ENCODE data around the gene IL12RB1. TPM values are rescaled to one million over a fixed set of nuclear protein-coding genes. Genes with fewer than 3 reads are reported as not detected.

Gene IL12RB1
- total and polyA plus RNA-seq, 2 of the 13 experiments (the other 11 are each of a cell fraction or from before 2014, with no cell fraction given) = 0.03 to 0.04 TPM

DNA sequence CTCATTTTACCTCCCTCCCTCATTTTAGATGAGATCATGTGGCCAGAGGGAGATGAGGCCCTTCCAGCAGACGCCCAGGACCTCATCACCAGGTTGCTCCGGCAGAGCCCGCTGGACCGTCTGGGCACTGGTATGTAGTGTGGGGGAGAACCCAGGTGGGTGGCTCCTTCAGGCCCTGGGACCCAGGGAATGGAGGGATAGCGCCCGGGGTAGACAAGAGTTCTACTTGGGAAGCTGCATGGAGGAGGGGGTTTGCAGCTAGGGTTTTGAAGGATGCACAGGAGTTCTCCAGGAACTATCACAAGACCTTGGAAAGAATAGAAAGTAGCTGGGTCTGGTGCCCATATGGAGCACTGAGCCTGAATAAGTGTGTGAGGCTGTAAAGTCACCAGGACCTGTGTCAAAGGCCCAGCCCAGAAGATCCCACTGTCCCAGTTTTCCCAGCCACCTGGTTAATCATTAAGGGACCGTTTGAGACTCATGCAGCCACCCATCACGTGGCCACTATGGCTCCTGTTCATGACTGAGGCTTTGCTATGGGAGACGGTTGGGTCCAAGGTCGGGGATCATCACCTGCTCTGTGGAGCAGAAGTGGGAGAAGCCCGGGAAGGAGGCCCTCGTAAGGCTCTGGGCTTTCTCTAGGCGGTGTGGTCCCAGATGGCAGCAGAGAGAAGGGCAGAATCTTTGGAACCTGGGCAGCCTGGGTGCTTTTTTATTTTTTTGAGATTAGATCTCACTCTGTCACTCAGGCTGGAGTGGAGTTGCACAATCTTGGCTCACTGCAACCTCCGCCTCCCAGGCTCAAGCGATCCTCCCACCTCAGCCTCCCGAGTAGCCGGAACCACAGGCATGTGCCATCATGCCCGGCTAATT, 49.2 kb upstream of the IL12RB1 start (continued):
- no peak for TF ChIP-seq SOX6 (IDR thresholded peaks at IDR 0.05)
- peak; percentile 33; the same call in 1 of the 2 replicates for TF ChIP-seq SOX6 (CRISPR knock-in tag; IDR thresholded peaks at IDR 0.05)
- TF ChIP-seq, protein P1, sequence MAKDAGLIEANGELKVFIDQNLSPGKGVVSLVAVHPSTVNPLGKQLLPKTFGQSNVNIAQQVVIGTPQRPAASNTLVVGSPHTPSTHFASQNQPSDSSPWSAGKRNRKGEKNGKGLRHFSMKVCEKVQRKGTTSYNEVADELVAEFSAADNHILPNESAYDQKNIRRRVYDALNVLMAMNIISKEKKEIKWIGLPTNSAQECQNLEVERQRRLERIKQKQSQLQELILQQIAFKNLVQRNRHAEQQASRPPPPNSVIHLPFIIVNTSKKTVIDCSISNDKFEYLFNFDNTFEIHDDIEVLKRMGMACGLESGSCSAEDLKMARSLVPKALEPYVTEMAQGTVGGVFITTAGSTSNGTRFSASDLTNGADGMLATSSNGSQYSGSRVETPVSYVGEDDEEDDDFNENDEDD (CRISPR knock-in tag; IDR thresholded peaks at IDR 0.05; ENCODE audit: borderline replicate concordance) = peak; percentile 43; the same call in 1 of the 2 replicates
- TF ChIP-seq ZNF570 (CRISPR knock-in tag; IDR thresholded peaks at IDR 0.05; ENCODE audit: borderline replicate concordance) = no peak
- TF ChIP-seq, protein P2, sequence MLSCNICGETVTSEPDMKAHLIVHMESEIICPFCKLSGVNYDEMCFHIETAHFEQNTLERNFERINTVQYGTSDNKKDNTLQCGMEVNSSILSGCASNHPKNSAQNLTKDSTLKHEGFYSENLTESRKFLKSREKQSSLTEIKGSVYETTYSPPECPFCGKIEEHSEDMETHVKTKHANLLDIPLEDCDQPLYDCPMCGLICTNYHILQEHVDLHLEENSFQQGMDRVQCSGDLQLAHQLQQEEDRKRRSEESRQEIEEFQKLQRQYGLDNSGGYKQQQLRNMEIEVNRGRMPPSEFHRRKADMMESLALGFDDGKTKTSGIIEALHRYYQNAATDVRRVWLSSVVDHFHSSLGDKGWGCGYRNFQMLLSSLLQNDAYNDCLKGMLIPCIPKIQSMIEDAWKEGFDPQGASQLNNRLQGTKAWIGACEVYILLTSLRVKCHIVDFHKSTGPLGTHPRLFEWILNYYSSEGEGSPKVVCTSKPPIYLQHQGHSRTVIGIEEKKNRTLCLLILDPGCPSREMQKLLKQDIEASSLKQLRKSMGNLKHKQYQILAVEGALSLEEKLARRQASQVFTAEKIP (CRISPR knock-in tag; IDR thresholded peaks at IDR 0.05; ENCODE audit: borderline replicate concordance) = no peak
- TF ChIP-seq KDM1A (CRISPR knock-in tag; IDR thresholded peaks at IDR 0.05) = peak; percentile 78; the same call in 1 of the 2 replicates
- TF ChIP-seq POLR2AphosphoS2 (IDR thresholded peaks at IDR 0.05; ENCODE audit: low read depth, low read length) = no peak
- no peak for TF ChIP-seq NFKBIZ (CRISPR knock-in tag; IDR thresholded peaks at IDR 0.05)
- TF ChIP-seq ONECUT2 (CRISPR knock-in tag; IDR thresholded peaks at IDR 0.05) = no peak
- TF ChIP-seq MEF2D (CRISPR knock-in tag; IDR thresholded peaks at IDR 0.05) = no peak; the same call in 1 of the 2 replicates
- TF ChIP-seq ZSCAN25 (CRISPR knock-in tag; IDR thresholded peaks at IDR 0.05) = peak; percentile 42; the same call in 1 of the 2 replicates
- TF ChIP-seq CBX2 (IDR thresholded peaks at IDR 0.05; ENCODE audit: low read depth, low read length) = no peak
- TF ChIP-seq CBX2 (CRISPR knock-in tag; IDR thresholded peaks at IDR 0.05; ENCODE audit: low read depth) = no peak
- peak; percentile 86 for TF ChIP-seq HOXA3 (CRISPR knock-in tag; IDR thresholded peaks at IDR 0.05)
- TF ChIP-seq SATB2 (CRISPR knock-in tag; IDR thresholded peaks at IDR 0.05) = 0 out of 2 replicates have a peak, but pooled peaks have one; percentile 54
- 0 out of 2 replicates have a peak, but pooled peaks have one; percentile 30 for TF ChIP-seq ZNF572 (CRISPR knock-in tag; IDR thresholded peaks at IDR 0.05)
- TF ChIP-seq HNRNPLL (IDR thresholded peaks at IDR 0.05; ENCODE audit: low read depth, low read length, poor library complexity, severe bottlenecking) = no peak
- TF ChIP-seq, protein P3, sequence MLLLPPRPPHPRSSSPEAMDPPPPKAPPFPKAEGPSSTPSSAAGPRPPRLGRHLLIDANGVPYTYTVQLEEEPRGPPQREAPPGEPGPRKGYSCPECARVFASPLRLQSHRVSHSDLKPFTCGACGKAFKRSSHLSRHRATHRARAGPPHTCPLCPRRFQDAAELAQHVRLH (CRISPR knock-in tag; IDR thresholded peaks at IDR 0.05; ENCODE audit: borderline replicate concordance, low read depth) = peak; percentile 66
- TF ChIP-seq HCFC1 (IDR thresholded peaks at IDR 0.05; ENCODE audit: low read depth, low read length) = no peak
- TF ChIP-seq ZNF878 (CRISPR knock-in tag; IDR thresholded peaks at IDR 0.05) = peak; percentile 92; the same call in 1 of the 2 replicates
- no peak for TF ChIP-seq MAF1 (CRISPR knock-in tag; IDR thresholded peaks at IDR 0.05; ENCODE audit: borderline replicate concordance)
- TF ChIP-seq TCF7L2 (IDR thresholded peaks at IDR 0.05; ENCODE audit: low read depth, low read length) = no peak
- peak; percentile 91 for TF ChIP-seq HNF4A (CRISPR knock-in tag; IDR thresholded peaks at IDR 0.05)
- TF ChIP-seq, protein P4, sequence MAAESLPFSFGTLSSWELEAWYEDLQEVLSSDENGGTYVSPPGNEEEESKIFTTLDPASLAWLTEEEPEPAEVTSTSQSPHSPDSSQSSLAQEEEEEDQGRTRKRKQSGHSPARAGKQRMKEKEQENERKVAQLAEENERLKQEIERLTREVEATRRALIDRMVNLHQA (CRISPR knock-in tag; IDR thresholded peaks at IDR 0.05) = no peak
- TF ChIP-seq ZNF891 (CRISPR knock-in tag; IDR thresholded peaks at IDR 0.05) = no peak
- no peak for TF ChIP-seq U2AF2 (IDR thresholded peaks at IDR 0.05; ENCODE audit: low read depth, low read length)
- TF ChIP-seq REPIN1 (CRISPR knock-in tag; IDR thresholded peaks at IDR 0.05; ENCODE audit: borderline replicate concordance, low read depth) = peak; percentile 53; the same call in 1 of the 2 replicates
- TF ChIP-seq PRMT3 (CRISPR knock-in tag; IDR thresholded peaks at IDR 0.05; ENCODE audit: borderline replicate concordance, low read depth) = no peak
